GM03348 (cell line): ENCODE results near the gene ZNF407.

Source experiments
- DNase-seq: peaks from one replicate; pipeline ENCODE4 v3.0.0; 2012; ENCODE audit warnings: low spot score

ZNF407 gene

DNA sequence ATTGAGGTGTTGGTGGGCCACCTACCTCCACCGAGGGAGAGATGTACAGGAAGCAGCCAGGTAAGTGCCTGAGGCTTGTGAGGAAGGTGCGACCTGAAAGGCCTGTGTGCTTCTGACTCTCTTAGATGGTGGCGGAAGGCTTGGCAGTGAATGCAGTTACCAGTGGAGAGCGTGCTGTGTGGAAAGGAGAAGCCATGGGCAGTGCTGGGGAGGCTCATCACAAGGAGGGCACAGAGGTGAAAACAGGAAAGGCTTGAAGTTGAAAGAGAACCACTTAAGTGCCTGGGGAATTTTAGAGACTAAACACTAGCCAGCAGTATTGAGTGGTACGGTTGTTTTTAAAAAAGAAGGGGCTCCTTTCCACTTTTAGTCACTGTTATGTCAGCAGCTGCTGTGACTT, 130.9 kb downstream of the ZNF407 start:
- no peak for DNase-seq

DNA sequence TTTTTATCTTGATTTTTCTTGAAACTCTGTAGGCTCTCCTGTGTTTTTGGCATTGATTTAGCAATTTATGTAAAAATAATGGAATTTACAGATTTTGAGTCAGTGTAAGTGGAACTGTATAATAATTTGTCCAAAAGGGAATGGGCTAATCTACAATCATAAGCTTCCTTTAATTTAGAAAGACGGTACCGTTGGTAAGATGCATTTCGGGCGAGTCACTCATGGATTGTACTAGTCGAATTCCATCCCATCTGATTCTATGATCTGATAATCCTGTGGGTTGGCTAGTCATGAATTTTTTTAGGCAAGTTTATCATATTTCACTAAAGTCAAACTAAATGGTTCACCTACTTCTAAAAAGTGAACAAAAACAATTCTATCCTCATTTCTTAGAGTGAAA, 133.4 kb downstream of the ZNF407 start:
- peak; percentile 65 for DNase-seq

DNA sequence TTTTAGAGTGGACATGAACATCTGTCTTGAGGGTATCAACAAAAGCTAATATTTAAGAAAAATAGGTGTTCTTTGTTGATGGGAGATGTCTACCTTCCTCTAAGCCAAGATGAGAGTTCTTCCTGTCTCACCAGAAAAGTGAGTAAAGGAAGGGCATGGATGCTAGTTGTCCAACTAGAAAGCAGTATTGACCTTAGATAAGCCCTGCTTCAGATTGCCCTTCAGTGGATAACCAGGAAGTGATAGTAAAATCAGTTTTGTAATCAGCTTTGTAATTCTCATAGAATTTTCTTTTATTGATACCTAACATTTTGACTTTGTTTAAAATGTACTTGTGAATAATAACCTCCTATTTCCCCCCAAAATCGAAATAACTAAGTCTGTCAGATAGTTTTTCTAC, 134.7 kb downstream of the ZNF407 start:
- DNase-seq: no peak

DNA sequence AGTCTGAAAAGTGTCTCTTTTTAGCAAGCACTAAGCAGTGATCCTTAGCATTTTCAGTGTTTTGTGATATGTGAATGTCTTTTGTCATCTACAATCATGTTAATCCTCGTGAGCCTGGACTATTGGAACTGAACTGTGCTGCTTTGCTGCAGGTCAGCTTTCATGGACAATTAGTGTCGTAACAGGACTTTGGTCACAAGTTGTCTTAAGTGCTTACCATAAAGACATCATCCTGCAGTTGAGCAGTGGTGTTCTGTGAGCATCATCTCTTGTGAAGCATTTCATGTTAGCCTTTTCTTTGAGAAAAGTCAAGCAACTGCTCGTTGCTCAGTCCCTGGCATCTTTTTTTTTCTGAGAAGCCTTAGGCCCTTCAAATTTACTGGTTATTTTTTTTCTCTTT, 135.9 kb downstream of the ZNF407 start:
- DNase-seq: no peak

DNA sequence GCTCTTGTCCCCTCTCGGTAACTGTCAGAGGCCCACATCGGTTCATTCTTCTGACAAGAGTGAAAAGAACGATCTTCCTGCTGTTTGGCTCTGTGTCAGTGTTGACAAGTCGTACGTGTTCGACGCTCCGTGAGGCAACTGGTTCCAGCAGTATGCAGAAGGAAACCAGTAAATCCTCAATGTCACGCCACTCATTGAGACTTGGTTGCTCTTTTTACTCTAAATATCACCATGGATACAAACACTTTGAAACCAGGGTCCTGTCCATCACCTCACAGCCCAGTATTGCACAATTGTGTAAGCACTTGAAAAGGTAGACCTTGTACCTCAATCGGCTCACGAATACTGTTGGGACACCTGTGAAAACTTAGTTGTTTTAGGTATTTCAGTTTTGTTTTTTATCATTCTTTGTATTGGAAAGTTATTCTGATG, 136.4 kb downstream of the ZNF407 start:
- DNase-seq: no peak

DNA sequence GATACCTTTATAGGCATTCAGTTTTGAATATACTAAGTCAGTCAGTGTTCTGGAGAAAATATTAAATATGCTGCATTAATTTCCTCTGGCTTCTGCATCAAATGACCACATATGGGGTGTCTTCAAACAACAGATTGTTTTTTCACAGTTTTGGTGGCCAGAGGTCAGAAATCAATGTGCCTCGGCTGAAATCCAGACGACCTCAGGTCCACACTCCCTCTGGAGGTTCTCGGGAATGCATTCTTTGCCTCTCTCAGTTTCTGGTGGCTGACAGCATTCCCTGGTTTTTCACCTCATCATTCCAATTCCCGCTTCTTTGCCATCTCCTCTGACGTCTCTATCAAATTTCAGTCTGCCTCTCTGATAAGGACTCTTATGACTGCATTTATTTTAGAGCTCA, 142.3 kb downstream of the ZNF407 start:
- DNase-seq: no peak

DNA sequence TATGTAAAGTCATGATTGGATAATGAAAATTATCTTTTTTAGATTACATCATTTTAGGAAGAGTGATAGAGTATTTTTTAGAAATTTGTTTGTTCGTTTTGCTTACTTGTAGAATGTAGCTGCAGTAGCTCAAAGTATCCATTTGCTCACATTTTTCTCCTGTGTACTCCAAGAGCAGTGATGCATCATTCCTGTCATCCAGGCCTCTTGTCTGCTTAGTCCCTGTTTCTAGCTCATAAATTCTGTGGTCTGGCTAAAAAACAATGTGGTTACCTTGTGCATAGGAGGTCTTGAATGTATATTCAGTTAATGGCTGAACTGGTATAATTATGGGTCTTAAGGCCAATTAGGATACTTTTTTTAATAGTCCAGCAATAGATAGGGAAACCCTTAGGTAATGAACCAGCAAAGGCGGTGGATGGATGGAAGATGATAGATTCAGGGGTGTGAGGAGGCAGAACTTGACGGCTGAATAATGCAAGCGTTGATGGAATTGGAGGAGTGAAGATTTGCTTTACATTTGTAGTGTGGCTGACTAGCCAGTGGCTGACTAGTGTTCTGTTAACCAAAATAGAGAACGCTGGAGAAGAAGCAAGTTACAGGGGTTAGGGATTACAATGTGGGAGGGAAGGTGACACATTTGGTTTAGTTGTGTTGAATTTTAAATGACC, 145.0 kb downstream of the ZNF407 start:
- DNase-seq: no peak

DNA sequence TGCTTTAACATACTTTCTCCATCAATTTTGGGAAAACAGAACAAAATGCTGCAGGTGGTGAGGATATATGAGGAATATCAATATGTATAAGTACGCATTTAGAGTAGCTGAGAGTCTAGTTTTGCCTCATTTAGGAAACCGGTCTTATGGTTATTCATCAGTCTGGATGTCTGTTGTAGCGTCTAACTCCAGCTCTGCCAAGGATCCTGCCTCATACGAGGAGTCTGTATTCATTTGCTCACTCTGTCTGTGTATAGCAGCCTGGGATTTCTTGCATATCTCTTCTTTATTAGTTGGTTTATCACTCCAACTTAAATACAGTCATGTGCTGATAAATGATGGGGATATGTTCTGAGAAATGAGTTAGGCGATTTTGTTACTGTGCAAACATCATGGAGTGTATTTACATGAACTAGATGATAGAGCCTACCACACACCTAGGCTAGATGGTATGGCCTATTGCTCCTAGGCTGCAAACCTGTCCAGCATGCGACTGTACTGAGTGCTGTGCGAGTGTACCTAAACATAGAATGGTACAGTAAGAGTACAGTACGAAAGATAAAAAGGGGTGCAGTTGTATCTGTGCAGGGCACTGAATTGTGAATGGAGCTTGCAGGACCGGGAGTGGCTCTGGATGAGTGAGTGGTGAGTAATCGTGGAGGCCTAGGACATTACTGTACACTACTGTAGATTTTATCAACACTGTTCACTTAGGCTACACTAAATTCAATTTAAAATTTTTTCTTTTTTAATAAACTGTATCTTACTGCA, 148.1 kb downstream of the ZNF407 start:
- DNase-seq: peak; percentile 53

DNA sequence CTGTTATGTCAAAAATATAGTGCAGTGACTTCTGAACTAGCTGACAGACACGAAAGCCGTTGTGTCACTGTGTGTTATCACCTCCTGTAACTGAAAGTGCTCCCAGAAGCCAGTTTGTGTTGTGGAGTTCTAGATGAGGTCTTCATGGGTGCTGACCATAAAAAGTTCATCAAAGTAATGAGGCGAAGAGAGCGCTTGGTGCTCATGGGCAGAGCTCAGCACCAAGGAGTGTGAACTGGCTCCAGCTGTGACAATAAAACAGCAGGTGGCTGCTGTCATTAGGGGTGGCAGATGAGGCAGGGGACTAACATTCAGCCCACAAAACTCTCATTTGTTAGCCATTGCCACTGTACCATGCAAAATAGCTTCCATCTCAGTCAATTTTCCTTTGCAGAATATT, 151.1 kb downstream of the ZNF407 start:
- DNase-seq: no peak

DNA sequence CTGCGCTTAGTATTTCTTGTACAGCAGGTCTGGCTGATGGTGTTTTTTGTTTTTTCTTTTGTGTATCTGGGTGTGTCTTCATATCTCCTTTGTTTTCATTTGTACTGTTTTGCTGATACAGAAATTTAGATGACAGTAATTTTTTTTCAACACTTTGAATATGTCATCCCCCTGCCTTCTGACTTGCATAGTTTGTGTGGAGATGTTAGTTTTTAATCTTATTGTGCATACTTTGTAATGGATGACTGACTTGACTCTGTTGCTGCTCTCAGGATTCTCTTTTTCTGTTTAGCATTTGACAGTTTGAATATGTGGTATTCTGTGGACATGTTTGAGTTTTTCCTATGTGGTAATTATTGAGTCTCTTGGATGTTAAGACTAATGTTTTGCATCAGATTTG, 161.3 kb downstream of the ZNF407 start:
- no peak for DNase-seq

DNA sequence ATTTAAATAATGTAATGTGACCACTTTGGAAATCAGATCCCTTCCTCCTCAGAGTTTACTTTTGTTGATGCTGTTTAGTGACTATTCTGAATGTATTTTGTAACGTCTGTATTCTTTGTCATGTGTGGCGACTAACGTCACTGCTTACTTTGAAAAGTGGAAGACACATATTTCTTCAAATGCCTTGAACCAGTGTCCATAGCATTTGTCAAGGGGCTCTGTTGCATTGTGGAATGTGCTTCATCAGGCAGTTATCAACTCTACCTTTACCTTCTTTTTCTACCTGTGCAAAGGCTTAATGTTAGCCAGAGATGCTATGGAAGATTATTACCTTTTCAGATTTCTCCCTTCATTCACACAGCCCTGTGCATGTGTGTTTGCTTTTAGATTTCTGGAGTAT, 162.4 kb downstream of the ZNF407 start:
- DNase-seq: no peak

DNA sequence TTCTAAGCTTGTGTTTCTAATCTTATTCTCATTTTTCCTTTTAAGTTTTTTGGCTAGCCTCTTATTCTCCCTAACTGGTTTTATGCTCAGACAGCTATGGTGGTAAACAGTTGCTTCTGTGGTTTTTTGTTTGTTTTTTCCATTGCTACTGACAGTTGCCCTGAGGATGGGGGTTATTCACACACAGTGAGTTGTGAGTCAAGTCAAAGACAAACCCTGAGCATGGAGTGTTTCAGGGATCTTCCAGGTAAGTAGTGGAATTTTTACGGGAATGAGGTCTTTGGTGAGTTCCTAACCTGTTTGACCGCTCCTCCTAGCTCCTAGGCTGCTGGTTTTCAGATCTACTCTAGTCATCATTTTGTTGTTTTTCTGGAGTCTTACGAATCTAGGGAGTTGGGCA, 162.8 kb downstream of the ZNF407 start:
- DNase-seq: no peak

DNA sequence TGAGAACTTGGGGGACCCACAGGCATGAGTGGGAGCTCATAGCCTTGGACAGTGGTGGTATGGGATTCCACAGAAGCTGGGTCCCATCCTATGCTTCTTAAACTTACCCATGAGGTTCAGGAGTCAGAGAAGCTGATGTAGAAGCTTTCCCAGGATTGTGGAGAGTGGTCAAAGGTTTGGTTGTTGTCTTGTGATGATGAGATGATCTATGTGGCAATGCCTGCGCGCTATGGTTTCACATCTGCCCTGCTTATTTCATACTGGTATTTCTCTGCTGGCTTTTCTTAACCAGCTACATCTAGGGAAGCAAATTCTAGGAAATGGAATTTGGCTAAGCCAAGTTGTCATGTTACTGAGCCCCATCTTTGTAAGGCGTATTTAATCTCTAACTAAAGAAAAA, 168.6 kb downstream of the ZNF407 start:
- no peak for DNase-seq

DNA sequence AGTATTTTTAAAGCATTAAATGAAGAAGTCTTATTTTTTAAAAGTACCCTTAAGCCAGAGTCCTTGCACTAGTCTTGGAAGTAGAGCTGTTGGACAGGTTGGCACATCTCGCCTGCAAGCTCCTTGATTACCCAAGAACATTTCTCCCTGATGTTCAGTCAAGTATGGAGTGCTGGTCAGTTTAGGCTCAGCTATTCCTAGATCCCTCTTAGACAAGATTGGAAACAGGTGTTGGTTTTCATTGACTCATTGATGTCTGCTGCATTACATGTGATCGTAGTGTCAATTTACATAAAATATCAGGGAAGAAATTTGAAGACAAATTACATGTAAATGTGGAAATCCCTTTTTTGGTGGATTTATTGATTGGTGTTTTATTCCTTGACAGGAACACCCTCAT, 170.4 kb downstream of the ZNF407 start:
- DNase-seq: no peak

DNA sequence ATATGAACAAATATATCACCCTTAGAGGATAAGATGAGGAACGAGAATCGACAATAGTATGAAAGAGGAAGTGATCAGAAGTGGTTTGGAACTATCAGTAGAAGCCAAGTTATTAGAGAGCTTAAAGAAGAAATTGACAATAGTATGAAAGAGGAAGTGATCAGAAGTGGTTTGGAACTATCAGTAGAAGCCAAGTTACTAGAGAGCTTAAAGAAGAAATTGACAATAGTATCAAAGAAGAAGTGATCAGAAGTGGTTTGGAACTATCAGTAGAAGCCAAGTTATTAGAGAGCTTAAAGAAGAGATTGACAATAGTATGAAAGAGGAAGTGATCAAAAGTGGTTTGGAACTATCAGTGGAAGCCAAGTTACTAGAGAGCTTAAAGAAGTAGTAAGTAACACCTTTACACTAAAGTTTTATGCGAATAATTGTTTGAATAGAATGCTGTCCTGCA, 175.5 kb downstream of the ZNF407 start:
- no peak for DNase-seq

DNA sequence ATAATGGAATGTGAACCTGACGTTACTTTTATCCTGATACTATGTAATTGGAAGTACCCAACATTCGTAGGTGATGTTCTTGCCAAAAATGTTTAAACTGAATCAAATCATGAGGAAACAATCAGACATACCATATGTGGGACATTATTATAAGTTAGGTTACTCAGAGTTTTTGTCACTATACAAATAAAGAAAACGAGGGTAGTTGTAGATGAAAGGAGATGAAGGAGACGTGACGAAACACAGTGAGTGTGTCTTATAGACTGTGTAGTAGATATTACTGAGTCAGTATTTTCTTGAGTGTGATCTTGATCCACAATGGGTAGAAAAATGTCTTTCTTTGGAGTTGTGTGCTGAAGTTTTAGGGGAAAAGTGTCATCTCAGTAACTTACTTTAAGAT, 176.8 kb downstream of the ZNF407 start:
- DNase-seq: no peak

DNA sequence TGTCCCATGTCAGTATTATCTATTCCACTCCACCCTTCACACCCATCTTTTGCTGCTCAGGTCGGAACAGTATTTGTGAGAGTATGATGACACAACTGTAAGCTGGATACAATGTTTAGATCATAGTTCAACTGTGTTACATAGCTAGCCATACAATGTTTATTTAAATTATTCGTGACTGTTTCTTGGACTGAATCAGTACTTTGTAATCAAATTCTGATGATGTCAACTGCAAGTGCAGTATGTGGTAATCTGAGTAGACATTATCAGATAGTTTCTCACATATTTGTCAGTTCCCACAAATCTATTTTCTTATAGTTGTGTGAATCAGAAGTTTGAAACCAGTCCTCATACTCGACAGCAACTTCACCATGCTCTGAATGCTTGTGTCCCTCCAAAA, 177.6 kb downstream of the ZNF407 start:
- DNase-seq: no peak

DNA sequence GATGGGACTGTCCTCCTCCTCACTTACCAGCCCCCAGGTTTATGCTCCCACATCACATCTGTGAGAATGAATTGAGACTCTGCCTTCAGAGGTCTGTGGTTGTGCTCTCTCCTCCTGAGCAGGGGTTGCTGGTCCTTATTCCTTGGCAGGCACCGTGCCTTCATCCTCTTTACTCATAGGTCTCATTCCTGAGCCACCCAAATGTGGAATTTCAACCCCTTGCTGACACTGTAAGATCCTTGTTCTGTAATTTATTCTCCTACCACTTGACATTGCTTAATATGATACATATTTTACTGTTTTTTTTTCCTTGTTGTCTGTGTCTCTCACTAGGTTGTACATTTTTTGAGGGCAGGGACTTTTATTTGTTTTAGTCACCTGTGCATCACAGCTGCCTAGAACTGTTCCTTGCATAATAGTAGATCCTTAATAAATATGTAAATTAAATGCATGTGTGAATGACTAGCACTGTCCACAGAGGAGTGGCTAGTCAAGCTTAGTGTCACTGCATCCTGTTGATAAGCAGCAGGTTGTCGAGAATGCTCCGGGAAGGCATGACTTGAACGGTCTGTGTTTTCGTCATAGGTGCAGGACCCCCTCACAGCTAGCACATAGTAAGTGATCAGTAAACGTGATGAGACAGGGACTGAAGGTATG, 180.6 kb downstream of the ZNF407 start:
- DNase-seq: peak; percentile 56

DNA sequence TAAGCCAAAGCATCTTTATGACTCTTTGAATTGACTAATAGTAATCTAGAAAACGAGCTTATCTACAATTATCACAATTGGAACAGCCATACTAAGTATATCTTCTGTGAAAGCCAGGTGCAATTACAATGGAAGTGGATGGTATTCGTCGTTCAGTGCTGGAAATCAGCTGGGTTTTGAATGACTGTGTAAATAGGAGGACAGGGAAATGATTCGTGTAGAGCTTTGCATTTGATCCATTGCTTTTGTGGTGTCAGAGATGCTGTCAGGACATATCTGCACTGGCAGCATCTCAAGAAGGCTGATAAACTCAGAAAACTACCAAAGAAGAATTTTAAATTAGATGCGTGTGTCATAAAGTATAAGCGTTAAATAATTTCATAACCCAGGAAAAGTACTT, 187.1 kb downstream of the ZNF407 start:
- no peak for DNase-seq

DNA sequence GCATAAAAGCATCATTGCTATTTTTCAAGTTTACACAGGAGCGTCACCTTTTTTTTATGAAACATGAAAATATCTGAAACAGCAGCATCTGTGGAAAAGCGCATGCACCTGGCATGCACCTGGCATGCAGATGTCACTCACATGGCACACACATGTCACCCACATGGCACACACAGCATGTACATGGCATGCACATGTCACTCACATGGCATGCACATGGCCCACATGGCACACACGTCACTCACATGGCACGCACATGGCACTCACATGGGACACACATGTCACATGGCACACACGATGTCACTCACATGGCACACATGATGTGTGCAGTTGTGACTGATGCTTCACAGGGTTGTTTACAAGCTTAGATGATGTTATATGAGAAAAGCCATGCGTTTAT, 188.0 kb downstream of the ZNF407 start:
- no peak for DNase-seq

DNA sequence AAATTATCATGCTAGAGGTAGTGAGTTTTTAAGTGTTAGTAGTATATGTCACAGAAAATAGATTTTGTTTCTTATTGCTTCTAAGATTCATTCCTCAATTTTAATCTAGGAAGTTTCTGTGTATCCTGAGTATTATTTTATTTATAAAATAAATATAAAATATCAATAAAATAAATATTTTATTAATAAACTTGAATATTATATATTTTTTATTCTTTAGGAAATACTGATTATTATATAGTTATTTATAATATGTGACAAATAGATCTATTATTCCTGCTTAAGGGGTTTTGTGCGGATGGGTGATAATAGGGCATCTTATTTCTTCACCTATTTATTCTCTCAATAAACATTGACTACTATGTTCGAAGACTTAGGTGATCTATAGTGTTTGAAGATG, 191.0 kb downstream of the ZNF407 start:
- DNase-seq: no peak

DNA sequence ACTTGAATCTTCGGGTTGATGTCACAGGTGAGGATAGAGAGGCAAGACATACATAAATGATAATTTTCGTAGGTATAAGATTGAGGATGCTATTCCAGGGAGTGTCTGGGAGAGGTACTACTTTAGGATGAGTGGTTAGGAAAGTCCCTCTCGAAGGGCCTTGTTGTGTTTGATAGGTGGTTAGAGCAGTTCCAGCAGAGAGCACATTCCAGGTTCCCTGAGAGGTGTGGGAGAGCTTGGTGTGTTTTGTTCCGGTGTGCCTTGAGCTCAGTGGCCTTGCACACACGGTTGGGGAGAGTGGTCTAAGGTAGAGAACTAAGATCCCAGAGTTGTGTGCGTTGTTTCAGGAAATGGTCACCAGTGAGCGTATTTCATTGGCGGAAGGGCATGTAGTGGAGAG, 191.4 kb downstream of the ZNF407 start:
- no peak for DNase-seq

DNA sequence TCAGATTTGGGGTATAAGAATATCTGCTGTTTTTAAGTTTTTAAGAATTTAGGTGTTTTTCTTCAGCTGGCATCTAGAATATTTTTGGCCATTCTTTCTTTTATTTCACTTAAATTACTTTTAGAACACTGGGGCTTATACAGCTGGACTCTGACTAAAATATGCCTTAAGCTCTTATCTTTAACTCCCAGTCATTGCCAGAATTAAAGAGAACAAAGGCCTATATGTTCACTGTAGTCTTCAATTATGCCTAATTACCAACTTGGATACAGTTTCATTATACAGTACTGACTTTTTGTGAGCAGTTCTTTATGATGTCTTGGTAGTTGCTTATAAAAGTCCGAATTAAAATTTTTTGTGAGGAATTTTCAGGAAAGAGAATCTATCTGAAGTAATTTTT, 192.8 kb downstream of the ZNF407 start:
- no peak for DNase-seq
